ENCODE data around the gene BUD31. TPM values are rescaled to one million over a fixed set of nuclear protein-coding genes. Genes with fewer than 3 reads are reported as not detected.
A peak's percentile ranks its signal among the peaks of the same experiment; 100 is the strongest.

Gene BUD31
- total RNA-seq, 8 experiments from 2014 or later, result 105 to 221 (median 146) TPM

DNA sequence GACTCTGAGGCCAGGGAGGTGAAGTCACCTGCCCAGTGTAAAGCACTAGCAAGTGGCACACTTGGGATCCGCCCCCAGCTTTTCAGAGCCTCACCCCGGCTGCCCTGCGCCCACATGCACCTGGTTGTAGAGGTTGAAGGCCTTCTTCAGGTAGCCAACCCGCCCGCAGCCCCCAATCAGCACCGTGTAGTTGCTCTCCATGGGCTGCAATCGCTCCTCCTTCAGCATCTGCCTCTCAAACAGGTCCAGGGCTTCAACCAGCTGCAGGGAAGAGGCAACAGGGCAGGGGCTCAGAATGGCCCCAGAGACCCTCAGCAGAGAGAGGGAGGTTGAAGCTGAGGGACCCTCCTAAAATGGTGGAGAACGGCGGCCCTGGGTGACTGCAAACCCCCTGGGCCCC is 24.4 kb downstream of the BUD31 start:
- 67% methylated on average over 1 of the region's 9 CpGs; no CpG with 5 or more reads in 9 of the 10 experiments for WGBS, 10 experiments
- ATAC-seq (replicated peaks in 6 of 8), result no peak
- in situ Hi-C loops (cut with MboI; ENCODE audit: low pct_unique_long_range_greater_than_20kb in 2 of 9, low sequenced_read_pairs in 9 of 9, unreplicated experiment in 9 of 9), result no loop called here
- peaks cover 0 to 5% of the 10 kb centered on the region in 2 donors for H3K4me1 ChIP-seq (replicated peaks in 1 of 2)
- no peak overlapping the region for H3K27ac ChIP-seq
- H3K4me3 ChIP-seq, result no peak overlapping the region

DNA sequence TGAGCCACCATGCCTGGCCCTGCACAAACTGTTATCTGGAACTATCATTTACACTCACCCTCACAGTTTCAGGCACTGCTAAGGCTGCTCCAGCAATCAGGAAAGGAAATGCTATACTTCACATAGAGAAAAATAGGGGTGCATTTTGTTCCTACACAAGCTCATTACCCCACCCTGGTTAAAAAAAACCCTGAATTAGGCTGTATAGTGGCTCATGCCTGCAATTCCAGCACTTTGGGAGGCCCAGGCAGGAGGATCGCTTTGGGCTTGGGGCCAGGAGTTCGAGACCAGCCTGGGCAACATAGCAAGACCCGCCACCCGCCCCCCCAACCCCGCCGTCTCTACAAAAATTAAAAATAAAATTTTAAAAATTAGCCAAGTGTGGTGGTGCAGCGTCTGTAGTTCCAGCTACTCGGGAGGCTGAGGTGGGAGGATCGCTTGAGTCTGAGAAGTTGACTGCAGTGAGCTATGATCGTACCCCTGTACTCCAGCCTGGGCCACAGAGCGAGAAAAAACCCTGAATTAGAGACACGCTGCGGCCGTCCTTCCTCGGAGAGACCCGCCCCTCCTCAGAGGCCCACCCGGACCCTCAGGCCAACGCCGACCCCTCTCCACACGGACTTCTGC is 29.3 kb downstream of the BUD31 start:
- in situ Hi-C loops (cut with MboI; ENCODE audit: low pct_unique_long_range_greater_than_20kb in 2 of 9, low sequenced_read_pairs in 9 of 9, unreplicated experiment in 9 of 9), result no loop called here
- Histone ChIP-seq H3K4me3 (peak overlapping the region; percentile 70 to 94 (median 90)), H3K27ac (peak overlapping the region; percentile 45 to 81), H3K4me1 (replicated peaks in 1 of 2) (peaks cover 9 to 13% of the 10 kb centered on the region in 2 donors)
- WGBS, 10 experiments, result 0 to 30% (median 0%) methylated on average over 4 to 6 of the region's 20 CpGs; no CpG with 5 or more reads in 7 of the 10 experiments
- peak; percentile 14 to 34 (median 22) for ATAC-seq (replicated peaks in 6 of 8)

- peak within 1 kb of the TSS; percentile 70 to 94 (median 90) for H3K4me3 ChIP-seq
Measured at GRCh38 chr7:99438573-99439480, 30.1 kb downstream of the BUD31 start, which contains the start of the genes CPSF4 and PTCD1. TSS of gene CPSF4 (plus strand) at chr7:99438943. CDS start at chr7:99439083, 140 bp downstream. TSS of gene PTCD1 (minus strand) at chr7:99438798. CDS start at chr7:99435242, 3,556 bp downstream.

GRCh38 chr7:99440195-99440594 is 31.4 kb downstream of the BUD31 start:
- H3K4me1 ChIP-seq (replicated peaks in 1 of 2), result peaks cover 9 to 13% of the 10 kb centered on the region in 2 donors
- H3K4me3 ChIP-seq, result peak overlapping the region in 4 of 5 donors; percentile 78 to 94 (median 91)
- ATAC-seq (replicated peaks in 6 of 8), result no peak
- in situ Hi-C loops (cut with MboI; ENCODE audit: low pct_unique_long_range_greater_than_20kb in 2 of 9, low sequenced_read_pairs in 9 of 9, unreplicated experiment in 9 of 9), result no loop called here
- no peak overlapping the region for H3K27ac ChIP-seq
- WGBS, 10 experiments, result 42 to 100% (median 72%) methylated on average over 1 to 7 of the region's 9 CpGs; no CpG with 5 or more reads in 5 of the 10 experiments

More at GRCh38 chr7:99438573-99439480, 30.1 kb downstream of the BUD31 start, which contains the start of the genes CPSF4 and PTCD1:
- in situ Hi-C loops (cut with MboI; ENCODE audit: low pct_unique_long_range_greater_than_20kb in 2 of 9, low sequenced_read_pairs in 9 of 9, unreplicated experiment in 9 of 9), result no loop called here
- Histone ChIP-seq H3K27ac (peak within 1 kb of the TSS; percentile 60 to 81), H3K4me1 (replicated peaks in 1 of 2) (peaks cover 9 to 13% of the 10 kb centered on the region in 2 donors)
- 0 to 3% (median 0%) methylated on average over 1 to 10 of the region's 89 CpGs; no CpG with 5 or more reads in 4 of the 10 experiments for WGBS, 10 experiments
- ATAC-seq (replicated peaks in 6 of 8), result peak; percentile 84 to 98 (median 96)

GRCh38 chr7:99446096-99446495 is 37.3 kb downstream of the BUD31 start:
- 40 to 100% (median 87%) methylated on average over 1 to 2 of the region's 4 CpGs; no CpG with 5 or more reads in 4 of the 10 experiments for WGBS, 10 experiments
- in situ Hi-C loops (cut with MboI; ENCODE audit: low pct_unique_long_range_greater_than_20kb in 2 of 9, low sequenced_read_pairs in 9 of 9, unreplicated experiment in 9 of 9), result no loop called here
- Histone ChIP-seq H3K4me3 (no peak overlapping the region), H3K27ac (no peak overlapping the region), H3K4me1 (replicated peaks in 1 of 2) (no peaks in the 10 kb centered on the region)
- ATAC-seq (replicated peaks in 6 of 8), result no peak

GRCh38 chr7:99447943-99448342 is 39.2 kb downstream of the BUD31 start:
- WGBS, 10 experiments, result 86 to 100% (median 89%) methylated on average over 2 to 8 of the region's 10 CpGs; no CpG with 5 or more reads in 4 of the 10 experiments
- in situ Hi-C loops (cut with MboI; ENCODE audit: low pct_unique_long_range_greater_than_20kb in 2 of 9, low sequenced_read_pairs in 9 of 9, unreplicated experiment in 9 of 9), result no loop called here
- ATAC-seq (replicated peaks in 6 of 8), result no peak
- Histone ChIP-seq H3K27ac (no peak overlapping the region), H3K4me3 (no peak overlapping the region), H3K4me1 (replicated peaks in 1 of 2) (no peaks in the 10 kb centered on the region)

- ATAC-seq (replicated peaks in 6 of 8), result no peak
- in situ Hi-C loops (cut with MboI; ENCODE audit: low pct_unique_long_range_greater_than_20kb in 2 of 9, low sequenced_read_pairs in 9 of 9, unreplicated experiment in 9 of 9), result no loop called here
- Histone ChIP-seq H3K4me1 (replicated peaks in 1 of 2) (no peaks in the 10 kb centered on the region), H3K4me3 (no peak overlapping the region), H3K27ac (no peak overlapping the region)
- 80 to 100% (median 100%) methylated on average over 1 to 2 of the region's 10 CpGs; no CpG with 5 or more reads in 6 of the 10 experiments for WGBS, 10 experiments
Measured at GRCh38 chr7:99448855-99449254, 40.1 kb downstream of the BUD31 start.

- no peak overlapping the region for H3K4me3 ChIP-seq
- H3K4me1 ChIP-seq (replicated peaks in 1 of 2), result no peaks in the 10 kb centered on the region
- no peak for ATAC-seq (replicated peaks in 6 of 8)
- no peak overlapping the region for H3K27ac ChIP-seq
- 83 to 100% (median 88%) methylated on average over 1 to 2 of the region's 5 CpGs; no CpG with 5 or more reads in 6 of the 10 experiments for WGBS, 10 experiments
- in situ Hi-C loops (cut with MboI; ENCODE audit: low pct_unique_long_range_greater_than_20kb in 2 of 9, low sequenced_read_pairs in 9 of 9, unreplicated experiment in 9 of 9), result no loop called here
Measured at GRCh38 chr7:99449326-99449725, 40.6 kb downstream of the BUD31 start.

DNA sequence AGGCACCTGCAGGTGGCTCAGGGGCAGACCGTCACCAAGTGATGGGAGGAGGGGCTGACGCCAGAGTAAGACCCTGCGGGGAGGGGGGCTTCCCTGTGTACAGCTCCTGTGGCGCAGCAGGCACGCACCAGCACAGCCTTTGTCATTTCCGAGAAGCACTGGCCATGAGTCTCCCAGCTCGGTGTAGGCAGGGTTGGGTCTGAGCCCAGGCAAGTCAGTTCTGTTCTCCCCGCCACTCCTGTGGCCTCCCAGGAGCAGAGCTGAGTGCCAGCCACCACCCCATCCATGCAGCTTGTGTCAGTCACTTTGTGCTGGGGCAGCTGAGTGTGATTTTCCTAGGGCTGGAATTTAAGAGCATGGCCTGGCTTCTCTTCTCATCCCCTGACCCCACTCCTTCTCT is 43.2 kb downstream of the BUD31 start:
- 95 to 100% (median 100%) methylated on average over 1 to 4 of the region's 8 CpGs; no CpG with 5 or more reads in 6 of the 10 experiments for WGBS, 10 experiments

DNA sequence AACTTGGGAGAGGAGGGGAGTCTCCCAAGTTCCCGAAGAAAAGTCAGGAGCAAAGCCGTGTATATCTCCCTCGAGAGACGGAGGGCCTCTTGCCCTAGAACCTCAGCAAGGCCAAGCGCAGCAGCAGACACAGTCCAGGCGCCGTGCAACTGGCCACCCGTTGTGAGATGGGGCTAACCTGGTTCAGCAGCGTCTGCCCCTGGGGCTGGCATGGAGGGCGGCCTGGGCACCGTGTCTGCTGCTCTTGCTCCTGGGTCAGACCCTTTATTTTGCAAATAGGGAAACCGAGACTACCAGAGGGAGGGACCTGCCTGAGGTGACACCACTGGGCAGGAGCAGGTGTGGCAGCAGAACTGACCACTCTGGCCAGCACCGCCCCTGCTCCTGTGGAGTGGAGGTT is 43.8 kb downstream of the BUD31 start:
- H3K4me3 ChIP-seq, result no peak overlapping the region
- no peak for ATAC-seq (replicated peaks in 6 of 8)
- WGBS, 10 experiments, result 93 to 100% (median 100%) methylated on average over 1 to 7 of the region's 13 CpGs; no CpG with 5 or more reads in 6 of the 10 experiments
- in situ Hi-C loops (cut with MboI; ENCODE audit: low pct_unique_long_range_greater_than_20kb in 2 of 9, low sequenced_read_pairs in 9 of 9, unreplicated experiment in 9 of 9), result no loop called here
- H3K4me1 ChIP-seq (replicated peaks in 1 of 2), result no peaks in the 10 kb centered on the region
- no peak overlapping the region for H3K27ac ChIP-seq

More for the DNA sequence above, 43.2 kb downstream of the BUD31 start:
- no peak for ATAC-seq (replicated peaks in 6 of 8)
- H3K27ac ChIP-seq, result no peak overlapping the region
- in situ Hi-C loops (cut with MboI; ENCODE audit: low pct_unique_long_range_greater_than_20kb in 2 of 9, low sequenced_read_pairs in 9 of 9, unreplicated experiment in 9 of 9), result no loop called here
- H3K4me3 ChIP-seq, result no peak overlapping the region
- no peaks in the 10 kb centered on the region for H3K4me1 ChIP-seq (replicated peaks in 1 of 2)

DNA sequence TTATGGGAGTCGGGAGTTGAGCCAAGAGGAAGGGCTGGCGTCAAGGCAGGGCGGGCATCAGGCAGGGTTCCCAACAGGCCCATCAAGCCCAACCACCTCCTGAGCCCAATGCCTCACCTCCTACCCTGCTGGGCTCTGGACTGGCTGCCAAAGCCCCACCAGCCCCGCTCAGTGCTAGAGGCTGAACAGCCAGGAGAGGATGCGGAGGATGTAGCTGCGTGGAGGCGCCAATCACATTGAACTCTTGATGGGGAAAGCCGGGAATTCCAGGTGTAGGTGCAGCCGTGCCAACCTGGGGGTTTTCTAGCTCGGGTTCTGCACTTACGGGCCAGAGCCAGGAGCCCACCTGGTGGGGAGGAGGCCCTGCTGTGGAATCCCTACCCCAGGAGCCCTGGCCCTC is 44.3 kb downstream of the BUD31 start:
- 80 to 100% (median 95%) methylated on average over 1 to 8 of the region's 11 CpGs; no CpG with 5 or more reads in 5 of the 10 experiments for WGBS, 10 experiments
- in situ Hi-C loops (cut with MboI; ENCODE audit: low pct_unique_long_range_greater_than_20kb in 2 of 9, low sequenced_read_pairs in 9 of 9, unreplicated experiment in 9 of 9), result no loop called here
- Histone ChIP-seq H3K4me1 (replicated peaks in 1 of 2) (no peaks in the 10 kb centered on the region), H3K4me3 (no peak overlapping the region), H3K27ac (no peak overlapping the region)
- no peak for ATAC-seq (replicated peaks in 6 of 8)

DNA sequence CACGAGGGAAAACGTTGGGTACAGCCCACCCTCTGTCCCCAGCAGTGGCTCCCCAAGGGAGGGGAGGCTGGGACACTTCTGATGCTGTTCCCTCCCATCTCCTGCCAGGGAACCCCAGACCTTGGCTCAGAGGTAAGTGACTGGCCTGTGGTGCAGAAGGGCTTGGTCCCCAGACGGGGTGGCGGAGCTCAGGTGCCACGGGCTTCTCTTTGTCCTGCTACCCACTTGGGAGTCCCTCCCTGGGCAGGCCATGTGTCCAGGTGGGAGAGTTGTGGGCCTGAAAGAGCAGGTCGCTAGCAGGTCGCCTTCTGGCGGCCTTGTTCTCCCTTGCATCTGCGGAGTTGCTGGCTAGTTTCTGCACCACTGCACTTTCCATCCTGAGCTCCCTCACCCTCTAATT is 47.1 kb downstream of the BUD31 start:
- ATAC-seq (replicated peaks in 6 of 8), result peak in 2 of 8 experiments; percentile 4
- Histone ChIP-seq H3K27ac (no peak overlapping the region), H3K4me1 (replicated peaks in 1 of 2) (no peaks in the 10 kb centered on the region), H3K4me3 (no peak overlapping the region)
- WGBS, 10 experiments, result 87 to 96% methylated on average over 4 to 7 of the region's 9 CpGs; no CpG with 5 or more reads in 8 of the 10 experiments
- in situ Hi-C loops (cut with MboI; ENCODE audit: low pct_unique_long_range_greater_than_20kb in 2 of 9, low sequenced_read_pairs in 9 of 9, unreplicated experiment in 9 of 9), result no loop called here

DNA sequence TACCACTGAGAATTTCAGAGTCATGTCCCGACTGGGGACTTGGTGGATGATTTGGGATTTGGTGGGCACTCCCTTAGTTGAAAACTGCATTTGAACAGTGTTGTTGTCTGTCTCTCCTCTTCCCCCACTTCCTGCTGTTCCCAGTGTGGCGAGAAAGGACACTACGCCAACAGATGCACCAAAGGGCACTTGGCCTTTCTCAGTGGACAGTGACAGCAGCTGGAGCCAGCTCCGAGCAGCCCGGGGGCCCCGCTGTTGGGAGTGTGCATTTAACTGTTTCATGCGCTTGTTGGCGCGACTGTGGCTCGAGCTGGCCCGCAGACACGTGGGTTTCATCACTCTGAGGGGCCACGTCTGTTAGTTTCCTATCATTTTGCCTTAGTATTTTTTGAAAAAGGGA is 47.5 kb downstream of the BUD31 start:
- no peak overlapping the region for H3K4me3 ChIP-seq
- no peaks in the 10 kb centered on the region for H3K4me1 ChIP-seq (replicated peaks in 1 of 2)
- H3K27ac ChIP-seq, result no peak overlapping the region
- WGBS, 10 experiments, result 50 to 96% (median 85%) methylated on average over 1 to 11 of the region's 13 CpGs; no CpG with 5 or more reads in 2 of the 10 experiments
- peak in 1 of 8 experiments; percentile 19 for ATAC-seq (replicated peaks in 6 of 8)
- in situ Hi-C loops (cut with MboI; ENCODE audit: low pct_unique_long_range_greater_than_20kb in 2 of 9, low sequenced_read_pairs in 9 of 9, unreplicated experiment in 9 of 9), result no loop called here

All from motor neuron (in vitro differentiated cells).